GM12892 (cell line): Measurements from ENCODE around the gene TBATA.

Experiments
- POLR2A ChIP-seq: IDR thresholded peaks from 2 replicates; pipeline ENCODE4 v1.6.1; 2011; ENCODE audit warnings: low read depth, low read length, control low read depth
- TAF1 ChIP-seq: IDR thresholded peaks from 2 replicates; pipeline ENCODE4 v1.6.1; 2011; ENCODE audit warnings: low read depth, mild to moderate bottlenecking, control low read depth, low read length, borderline replicate concordance

DNA sequence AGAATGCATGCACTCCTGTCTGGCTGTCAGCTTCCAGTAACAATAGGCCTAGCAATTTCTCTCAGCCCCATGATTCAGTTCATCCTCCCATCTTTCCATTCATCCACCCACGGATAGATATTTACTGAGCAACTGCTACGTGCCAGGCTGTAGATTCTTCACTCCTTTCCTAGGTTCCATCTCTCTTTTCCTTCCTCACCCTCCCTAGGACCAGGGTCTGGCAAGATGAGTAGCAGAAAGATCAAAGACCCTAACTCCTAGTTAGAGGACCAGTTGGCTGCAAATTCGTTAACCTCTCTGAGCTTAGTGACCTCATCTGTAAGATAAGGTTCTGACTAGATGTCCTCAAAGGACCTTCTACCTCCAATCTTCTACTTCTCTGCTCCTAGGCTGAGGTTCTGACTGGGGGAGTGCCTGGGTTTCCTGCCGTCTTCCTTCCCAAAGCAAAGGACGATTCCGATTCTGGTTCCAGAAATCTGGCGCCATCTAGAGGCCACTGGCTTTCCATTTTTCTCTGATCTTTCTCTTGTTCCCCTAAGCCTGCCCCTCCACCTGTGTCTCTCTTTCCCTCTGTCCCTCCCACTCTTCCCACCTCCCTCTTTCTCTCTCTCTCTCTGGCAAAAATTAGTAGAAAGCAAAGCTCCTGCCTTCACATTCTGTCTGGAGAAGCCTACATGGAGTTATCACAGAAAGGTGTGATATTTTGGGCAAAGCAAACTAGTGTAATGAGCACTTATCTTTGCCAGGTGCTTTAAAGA, 26.2 kb downstream of the TBATA start:
- no peak for TF ChIP-seq TAF1
- TF ChIP-seq POLR2A = no peak
